HuH-7 (cell line): ENCODE data around the gene KIF6.
"Not testable (repeated sequence)": the region's sequence is repeated elsewhere in the genome, so short reads cannot be mapped to it uniquely, and the experiment has no call there.

Experiments
- DNase-seq: peaks from one replicate; pipeline ENCODE4 v3.0.0; 2011; ENCODE audit warnings: low spot score

KIF6 gene

GRCh38 chr6:39289490-39289889, 435.7 kb downstream of the KIF6 start:
- no peak for DNase-seq

DNA sequence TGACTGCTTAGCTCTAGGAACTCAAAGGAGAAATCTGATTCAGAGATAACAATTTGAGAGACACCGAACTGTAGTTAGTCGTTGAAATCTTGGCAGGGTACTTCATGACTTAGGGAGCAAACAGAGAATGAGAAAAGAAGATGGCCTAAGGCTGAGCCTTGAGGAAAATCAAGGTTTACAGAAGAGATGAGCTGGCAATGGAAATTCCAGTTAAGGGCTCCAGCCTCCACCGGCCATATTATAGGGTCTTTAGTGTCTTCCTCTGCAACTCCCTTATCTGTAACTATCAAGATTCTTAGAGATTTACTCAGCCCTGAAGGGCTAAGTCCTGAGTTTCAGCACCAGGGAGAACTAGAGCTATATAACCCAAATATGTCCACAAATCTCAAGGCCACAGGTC, 437.6 kb downstream of the KIF6 start:
- DNase-seq = no peak

DNA sequence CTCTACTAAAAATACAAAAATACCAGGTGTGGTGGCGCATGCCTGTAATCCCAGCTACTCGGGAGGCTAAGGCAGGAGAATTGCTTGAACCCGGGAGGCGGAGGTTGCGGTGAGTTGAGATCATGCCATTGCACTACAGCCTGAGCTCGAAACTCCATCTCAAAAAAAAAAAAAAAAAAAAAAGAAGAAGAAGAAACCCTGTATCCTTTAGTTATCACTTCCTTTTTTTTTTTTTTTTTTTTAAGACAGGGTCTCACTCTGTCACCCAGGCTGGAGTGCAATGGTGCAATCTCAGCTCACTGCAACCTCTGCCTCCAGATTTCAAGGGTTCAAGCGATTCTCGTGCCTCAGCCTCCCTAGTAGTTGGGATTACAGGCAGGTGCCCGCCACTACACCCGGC, 438.6 kb downstream of the KIF6 start:
- DNase-seq = not testable (repeated sequence)

GRCh38 chr6:39282774-39283173, 442.4 kb downstream of the KIF6 start:
- no peak for DNase-seq

DNA sequence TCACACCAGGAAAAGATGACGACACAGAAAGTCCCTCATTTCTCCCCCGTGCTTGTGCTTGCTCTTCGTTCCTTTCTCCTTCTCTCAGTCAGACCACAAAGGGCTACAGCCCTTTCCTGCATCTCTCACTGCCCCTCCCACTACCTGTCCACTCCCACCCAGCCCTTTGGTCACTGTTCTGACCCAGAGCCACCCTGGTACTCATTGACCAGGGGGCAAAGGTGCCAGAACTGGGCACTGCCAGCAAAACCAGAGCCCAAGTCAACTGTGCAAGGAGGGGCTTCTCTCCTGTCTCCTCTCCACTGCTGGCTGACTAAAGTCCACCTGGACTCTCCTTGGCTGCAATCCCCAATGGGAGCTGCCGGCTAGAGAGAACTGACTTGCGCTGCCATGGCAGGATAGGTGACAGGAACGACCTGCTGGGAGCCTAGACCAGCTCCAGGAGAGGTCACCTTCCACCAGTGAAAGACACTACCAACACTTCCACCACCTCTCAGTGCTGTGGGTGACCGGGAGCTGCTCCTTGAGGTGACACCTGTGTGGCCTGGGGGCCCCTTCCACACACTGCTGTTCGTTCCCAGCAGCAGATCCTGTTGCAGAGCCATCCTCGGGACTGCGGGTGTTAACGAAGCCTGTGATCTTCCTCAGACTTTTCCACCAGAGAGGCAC, 443.8 kb downstream of the KIF6 start:
- DNase-seq = no peak

DNA sequence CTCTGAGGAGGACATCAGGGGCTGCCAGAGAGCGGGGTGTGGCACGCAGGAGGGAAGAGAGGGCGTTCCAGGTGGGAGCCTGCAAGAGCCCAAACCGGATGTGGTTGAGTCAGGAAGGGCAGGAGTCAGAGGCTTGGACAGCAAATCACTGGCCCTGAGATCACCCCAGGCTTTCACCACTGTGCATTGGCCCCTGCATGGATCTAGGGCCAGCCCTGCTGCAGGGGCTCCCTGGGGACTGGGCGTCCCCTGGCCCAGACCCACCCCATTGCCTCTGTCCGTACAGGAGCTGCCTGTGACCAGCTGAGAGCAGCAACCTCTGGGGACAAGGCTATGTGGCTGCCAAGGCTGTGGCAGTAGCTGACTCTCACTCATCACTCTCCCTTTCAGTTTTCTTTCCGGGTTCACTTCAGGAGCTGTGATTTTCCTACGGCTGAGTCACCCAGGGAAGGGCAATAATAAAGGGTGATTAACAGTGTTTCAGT, 444.9 kb downstream of the KIF6 start:
- DNase-seq = no peak
